ENCODE data around the gene RILP.

DNA sequence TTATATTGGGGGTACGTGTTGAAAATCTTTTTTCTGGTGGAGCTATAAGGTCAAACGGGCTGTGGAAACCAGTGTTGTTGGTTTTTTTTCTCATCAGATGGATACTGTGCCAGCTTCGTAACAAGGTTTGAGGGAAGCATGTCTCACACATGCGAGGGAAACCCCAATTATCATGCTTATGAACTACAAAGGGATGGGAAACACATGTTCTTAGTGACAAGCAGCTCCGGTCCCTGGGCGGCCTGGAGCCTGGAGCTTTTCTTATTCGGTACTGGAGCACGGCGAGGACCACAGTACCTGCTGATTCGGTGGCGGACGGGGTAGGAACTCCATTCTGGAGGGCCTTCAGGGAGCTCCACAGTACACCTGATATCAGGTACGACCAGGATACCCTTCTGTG is 33.6 kb downstream of the RILP start:
- no peak for TF ChIP-seq MAFK (IDR thresholded peaks at IDR 0.05; ENCODE audit: low read depth, low read length)
- TF ChIP-seq, protein P1, sequence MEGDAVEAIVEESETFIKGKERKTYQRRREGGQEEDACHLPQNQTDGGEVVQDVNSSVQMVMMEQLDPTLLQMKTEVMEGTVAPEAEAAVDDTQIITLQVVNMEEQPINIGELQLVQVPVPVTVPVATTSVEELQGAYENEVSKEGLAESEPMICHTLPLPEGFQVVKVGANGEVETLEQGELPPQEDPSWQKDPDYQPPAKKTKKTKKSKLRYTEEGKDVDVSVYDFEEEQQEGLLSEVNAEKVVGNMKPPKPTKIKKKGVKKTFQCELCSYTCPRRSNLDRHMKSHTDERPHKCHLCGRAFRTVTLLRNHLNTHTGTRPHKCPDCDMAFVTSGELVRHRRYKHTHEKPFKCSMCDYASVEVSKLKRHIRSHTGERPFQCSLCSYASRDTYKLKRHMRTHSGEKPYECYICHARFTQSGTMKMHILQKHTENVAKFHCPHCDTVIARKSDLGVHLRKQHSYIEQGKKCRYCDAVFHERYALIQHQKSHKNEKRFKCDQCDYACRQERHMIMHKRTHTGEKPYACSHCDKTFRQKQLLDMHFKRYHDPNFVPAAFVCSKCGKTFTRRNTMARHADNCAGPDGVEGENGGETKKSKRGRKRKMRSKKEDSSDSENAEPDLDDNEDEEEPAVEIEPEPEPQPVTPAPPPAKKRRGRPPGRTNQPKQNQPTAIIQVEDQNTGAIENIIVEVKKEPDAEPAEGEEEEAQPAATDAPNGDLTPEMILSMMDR (conservative IDR thresholded peaks at IDR 0.05; ENCODE audit: low read depth, low read length) = no peak
- no peak for TF ChIP-seq RAD21 (IDR thresholded peaks at IDR 0.05; ENCODE audit: low read length)

All from IMR-90 (cell line).